Hepatocyte (in vitro differentiated cells): ENCODE data around the gene GNG7.

Experiments used
- EZH2 ChIP-seq: fragments of 200-600 bp; sonication (generic); IDR thresholded peaks from 2 replicates; pipeline ENCODE4 v1.6.1; 2016; ENCODE audit warnings: antibody characterized with exemption, mild to moderate bottlenecking, borderline replicate concordance
- EZH2phosphoT487 ChIP-seq: fragments of 200-600 bp; sonication (generic); IDR thresholded peaks from one replicate; pipeline ENCODE4 v1.6.1; 2018; ENCODE audit warnings: antibody characterized with exemption, mild to moderate bottlenecking, low read depth, moderate library complexity; ENCODE audit not compliant: unreplicated experiment, severe bottlenecking
- TF ChIP-seq, protein P1 (sequence below): fragments of 200-600 bp; sonication (generic); IDR thresholded peaks from 2 replicates; pipeline ENCODE4 v1.5.1; 2016; ENCODE audit warnings: antibody characterized with exemption, mild to moderate bottlenecking; ENCODE audit not compliant: poor library complexity

DNA sequence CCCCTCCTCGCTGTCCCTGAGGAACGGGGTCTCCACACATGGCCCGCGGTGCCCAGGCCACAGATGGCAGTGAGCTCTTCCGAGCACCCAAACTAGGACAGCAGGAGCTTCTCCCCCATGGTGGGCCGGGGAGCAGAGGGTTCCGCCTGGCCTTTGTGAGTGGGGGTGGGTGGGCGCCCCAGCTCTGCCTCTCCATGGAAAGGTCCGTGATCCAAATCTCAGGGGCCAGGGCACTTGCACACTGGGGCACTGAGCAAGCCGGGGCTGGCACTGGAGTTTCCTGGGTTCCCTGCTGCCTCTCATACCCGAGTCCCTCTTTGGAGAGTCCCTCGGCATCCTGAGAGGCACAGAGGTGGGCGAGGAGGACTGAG, 20.8 kb upstream of the GNG7 start:
- TF ChIP-seq EZH2phosphoT487 (no peak), EZH2 (no peak)
- TF ChIP-seq, protein P1, sequence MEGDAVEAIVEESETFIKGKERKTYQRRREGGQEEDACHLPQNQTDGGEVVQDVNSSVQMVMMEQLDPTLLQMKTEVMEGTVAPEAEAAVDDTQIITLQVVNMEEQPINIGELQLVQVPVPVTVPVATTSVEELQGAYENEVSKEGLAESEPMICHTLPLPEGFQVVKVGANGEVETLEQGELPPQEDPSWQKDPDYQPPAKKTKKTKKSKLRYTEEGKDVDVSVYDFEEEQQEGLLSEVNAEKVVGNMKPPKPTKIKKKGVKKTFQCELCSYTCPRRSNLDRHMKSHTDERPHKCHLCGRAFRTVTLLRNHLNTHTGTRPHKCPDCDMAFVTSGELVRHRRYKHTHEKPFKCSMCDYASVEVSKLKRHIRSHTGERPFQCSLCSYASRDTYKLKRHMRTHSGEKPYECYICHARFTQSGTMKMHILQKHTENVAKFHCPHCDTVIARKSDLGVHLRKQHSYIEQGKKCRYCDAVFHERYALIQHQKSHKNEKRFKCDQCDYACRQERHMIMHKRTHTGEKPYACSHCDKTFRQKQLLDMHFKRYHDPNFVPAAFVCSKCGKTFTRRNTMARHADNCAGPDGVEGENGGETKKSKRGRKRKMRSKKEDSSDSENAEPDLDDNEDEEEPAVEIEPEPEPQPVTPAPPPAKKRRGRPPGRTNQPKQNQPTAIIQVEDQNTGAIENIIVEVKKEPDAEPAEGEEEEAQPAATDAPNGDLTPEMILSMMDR, result no peak
